ENCODE data around the gene SPTLC1. TPM values are rescaled to one million over a fixed set of nuclear protein-coding genes. Genes with fewer than 3 reads are reported as not detected.

Gene SPTLC1
- polyA plus RNA-seq, 1 donor from 2014 or later: 74.8 TPM

DNA sequence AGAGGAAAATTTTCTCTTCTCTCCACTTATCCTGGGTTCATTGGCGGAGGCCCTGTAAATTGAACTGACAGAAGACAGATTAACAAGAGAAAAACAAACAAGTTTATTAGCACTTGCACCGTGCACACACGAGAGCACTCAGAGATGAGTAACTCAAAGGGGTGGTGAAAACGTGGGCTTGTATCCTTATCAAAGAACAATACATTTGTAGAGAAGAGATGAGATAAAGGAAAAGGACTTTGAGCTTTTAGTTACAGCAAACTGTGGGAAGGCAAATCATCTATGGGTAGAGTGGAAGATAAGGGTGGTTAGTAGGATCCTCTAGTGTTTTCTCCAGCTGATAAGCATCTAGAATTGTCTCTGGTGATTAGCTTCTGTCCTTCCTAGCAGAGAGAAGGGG is 120.8 kb downstream of the SPTLC1 start:
- no peaks in the 10 kb centered on the region for H3K36me3 ChIP-seq (ENCODE audit: insufficient read depth, low read length)
- H3K4me3 ChIP-seq (ENCODE audit: low read length): no peak overlapping the region
- no peaks in the 10 kb centered on the region for H3K27me3 ChIP-seq (ENCODE audit: insufficient read depth, low read depth, low read length)
- no peaks in the 10 kb centered on the region for H3K9me3 ChIP-seq (ENCODE audit: low read length)
- no peaks in the 10 kb centered on the region for H3F3A ChIP-seq (ENCODE audit: insufficient read depth, low read length, poor library complexity, severe bottlenecking)
- no peak overlapping the region for H3K27ac ChIP-seq (ENCODE audit: low read length)
- H3K79me2 ChIP-seq (replicated peaks; ENCODE audit: insufficient read depth, low read length): no peaks in the 10 kb centered on the region
- no peaks in the 10 kb centered on the region for H3K9me2 ChIP-seq (ENCODE audit: insufficient read depth, low read length)
- TF ChIP-seq RAD21 (conservative IDR thresholded peaks at IDR 0.05) (no peak), EP300 (conservative IDR thresholded peaks at IDR 0.05; ENCODE audit: poor library complexity, severe bottlenecking) (no peak), TAF1 (IDR thresholded peaks at IDR 0.05; ENCODE audit: low read depth) (no peak), POLR2AphosphoS5 (IDR thresholded peaks at IDR 0.05) (no peak), EZH2 (IDR thresholded peaks at IDR 0.05; ENCODE audit: borderline replicate concordance, insufficient read depth, low read length, poor library complexity, severe bottlenecking) (no peak), MXI1 (conservative IDR thresholded peaks at IDR 0.05; ENCODE audit: poor library complexity, severe bottlenecking) (no peak), SMC3 (conservative IDR thresholded peaks at IDR 0.05; ENCODE audit: poor library complexity) (no peak)
- TF ChIP-seq, protein P1, sequence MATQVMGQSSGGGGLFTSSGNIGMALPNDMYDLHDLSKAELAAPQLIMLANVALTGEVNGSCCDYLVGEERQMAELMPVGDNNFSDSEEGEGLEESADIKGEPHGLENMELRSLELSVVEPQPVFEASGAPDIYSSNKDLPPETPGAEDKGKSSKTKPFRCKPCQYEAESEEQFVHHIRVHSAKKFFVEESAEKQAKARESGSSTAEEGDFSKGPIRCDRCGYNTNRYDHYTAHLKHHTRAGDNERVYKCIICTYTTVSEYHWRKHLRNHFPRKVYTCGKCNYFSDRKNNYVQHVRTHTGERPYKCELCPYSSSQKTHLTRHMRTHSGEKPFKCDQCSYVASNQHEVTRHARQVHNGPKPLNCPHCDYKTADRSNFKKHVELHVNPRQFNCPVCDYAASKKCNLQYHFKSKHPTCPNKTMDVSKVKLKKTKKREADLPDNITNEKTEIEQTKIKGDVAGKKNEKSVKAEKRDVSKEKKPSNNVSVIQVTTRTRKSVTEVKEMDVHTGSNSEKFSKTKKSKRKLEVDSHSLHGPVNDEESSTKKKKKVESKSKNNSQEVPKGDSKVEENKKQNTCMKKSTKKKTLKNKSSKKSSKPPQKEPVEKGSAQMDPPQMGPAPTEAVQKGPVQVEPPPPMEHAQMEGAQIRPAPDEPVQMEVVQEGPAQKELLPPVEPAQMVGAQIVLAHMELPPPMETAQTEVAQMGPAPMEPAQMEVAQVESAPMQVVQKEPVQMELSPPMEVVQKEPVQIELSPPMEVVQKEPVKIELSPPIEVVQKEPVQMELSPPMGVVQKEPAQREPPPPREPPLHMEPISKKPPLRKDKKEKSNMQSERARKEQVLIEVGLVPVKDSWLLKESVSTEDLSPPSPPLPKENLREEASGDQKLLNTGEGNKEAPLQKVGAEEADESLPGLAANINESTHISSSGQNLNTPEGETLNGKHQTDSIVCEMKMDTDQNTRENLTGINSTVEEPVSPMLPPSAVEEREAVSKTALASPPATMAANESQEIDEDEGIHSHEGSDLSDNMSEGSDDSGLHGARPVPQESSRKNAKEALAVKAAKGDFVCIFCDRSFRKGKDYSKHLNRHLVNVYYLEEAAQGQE (IDR thresholded peaks at IDR 0.05; ENCODE audit: borderline replicate concordance): no peak
- TF ChIP-seq, protein P2, sequence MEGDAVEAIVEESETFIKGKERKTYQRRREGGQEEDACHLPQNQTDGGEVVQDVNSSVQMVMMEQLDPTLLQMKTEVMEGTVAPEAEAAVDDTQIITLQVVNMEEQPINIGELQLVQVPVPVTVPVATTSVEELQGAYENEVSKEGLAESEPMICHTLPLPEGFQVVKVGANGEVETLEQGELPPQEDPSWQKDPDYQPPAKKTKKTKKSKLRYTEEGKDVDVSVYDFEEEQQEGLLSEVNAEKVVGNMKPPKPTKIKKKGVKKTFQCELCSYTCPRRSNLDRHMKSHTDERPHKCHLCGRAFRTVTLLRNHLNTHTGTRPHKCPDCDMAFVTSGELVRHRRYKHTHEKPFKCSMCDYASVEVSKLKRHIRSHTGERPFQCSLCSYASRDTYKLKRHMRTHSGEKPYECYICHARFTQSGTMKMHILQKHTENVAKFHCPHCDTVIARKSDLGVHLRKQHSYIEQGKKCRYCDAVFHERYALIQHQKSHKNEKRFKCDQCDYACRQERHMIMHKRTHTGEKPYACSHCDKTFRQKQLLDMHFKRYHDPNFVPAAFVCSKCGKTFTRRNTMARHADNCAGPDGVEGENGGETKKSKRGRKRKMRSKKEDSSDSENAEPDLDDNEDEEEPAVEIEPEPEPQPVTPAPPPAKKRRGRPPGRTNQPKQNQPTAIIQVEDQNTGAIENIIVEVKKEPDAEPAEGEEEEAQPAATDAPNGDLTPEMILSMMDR (IDR thresholded peaks at IDR 0.05; ENCODE audit: poor library complexity, severe bottlenecking): no peak
- no peak overlapping the region for H3K9ac ChIP-seq (ENCODE audit: low read length)
- H3K4me2 ChIP-seq (ENCODE audit: low read length): no peak overlapping the region
- no peak overlapping the region for H2AFZ ChIP-seq (ENCODE audit: low read depth, low read length)
- H4K20me1 ChIP-seq (ENCODE audit: insufficient read depth): no peaks in the 10 kb centered on the region

DNA sequence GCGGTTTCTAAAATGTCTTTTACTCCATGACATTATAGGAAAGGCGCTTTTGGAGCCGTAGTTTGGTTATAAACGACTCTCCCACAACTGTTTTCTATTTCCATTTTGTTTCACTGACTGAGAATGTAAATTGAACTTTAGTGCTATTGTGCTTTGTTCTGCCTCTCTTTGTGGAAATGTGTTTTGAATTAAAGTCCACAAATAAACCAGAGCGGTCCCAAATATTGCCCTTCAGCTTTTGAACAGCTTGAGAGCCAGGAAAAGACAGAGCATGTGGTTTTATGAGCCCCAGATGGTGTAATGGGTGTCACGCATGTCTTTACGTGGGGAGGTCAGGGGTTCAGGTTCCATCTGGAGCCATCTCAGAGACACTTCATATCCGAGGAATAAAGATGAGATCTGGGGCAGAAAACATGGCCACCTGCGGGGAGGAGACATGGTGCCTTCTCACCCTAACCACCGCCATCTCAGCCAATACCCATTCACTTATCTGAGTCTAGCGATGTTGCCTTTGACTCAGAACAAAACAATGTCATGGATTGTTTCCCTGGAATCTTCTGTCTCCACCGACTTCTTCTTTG is 122.7 kb downstream of the SPTLC1 start:
- Histone ChIP-seq H3K27ac (ENCODE audit: low read length) (no peak overlapping the region), H4K20me1 (ENCODE audit: insufficient read depth) (no peaks in the 10 kb centered on the region), H3K27me3 (ENCODE audit: insufficient read depth, low read depth, low read length) (no peaks in the 10 kb centered on the region), H3K9ac (ENCODE audit: low read length) (no peak overlapping the region), H3K9me3 (ENCODE audit: low read length) (no peaks in the 10 kb centered on the region), H3K4me2 (ENCODE audit: low read length) (no peak overlapping the region), H3F3A (ENCODE audit: insufficient read depth, low read length, poor library complexity, severe bottlenecking) (no peaks in the 10 kb centered on the region), H3K4me3 (ENCODE audit: low read length) (no peak overlapping the region), H3K36me3 (ENCODE audit: insufficient read depth, low read length) (no peaks in the 10 kb centered on the region), H3K9me2 (ENCODE audit: insufficient read depth, low read length) (no peaks in the 10 kb centered on the region), H2AFZ (ENCODE audit: low read depth, low read length) (no peak overlapping the region), H3K79me2 (replicated peaks; ENCODE audit: insufficient read depth, low read length) (no peaks in the 10 kb centered on the region)
- TF ChIP-seq EP300 (conservative IDR thresholded peaks at IDR 0.05; ENCODE audit: poor library complexity, severe bottlenecking) (no peak), SMC3 (conservative IDR thresholded peaks at IDR 0.05; ENCODE audit: poor library complexity) (no peak), MXI1 (conservative IDR thresholded peaks at IDR 0.05; ENCODE audit: poor library complexity, severe bottlenecking) (no peak), POLR2AphosphoS5 (IDR thresholded peaks at IDR 0.05) (no peak), TAF1 (IDR thresholded peaks at IDR 0.05; ENCODE audit: low read depth) (no peak)
- TF ChIP-seq, protein P1 (IDR thresholded peaks at IDR 0.05; ENCODE audit: borderline replicate concordance): no peak
- TF ChIP-seq, protein P2 (IDR thresholded peaks at IDR 0.05; ENCODE audit: poor library complexity, severe bottlenecking): no peak
